ENCODE data around the gene KCP.

The KCP gene

GRCh38 chr7:128938544-128939074 lies 28.1 kb upstream of the KCP start:
- DNase-seq = no peak

- no peak for DNase-seq
Measured at GRCh38 chr7:128937647-128938543, 27.4 kb upstream of the KCP start, which contains the start of gene IRF5. TSS of gene IRF5 (plus strand) at chr7:128937927. CDS start at chr7:128942082, 4,155 bp downstream.

DNA sequence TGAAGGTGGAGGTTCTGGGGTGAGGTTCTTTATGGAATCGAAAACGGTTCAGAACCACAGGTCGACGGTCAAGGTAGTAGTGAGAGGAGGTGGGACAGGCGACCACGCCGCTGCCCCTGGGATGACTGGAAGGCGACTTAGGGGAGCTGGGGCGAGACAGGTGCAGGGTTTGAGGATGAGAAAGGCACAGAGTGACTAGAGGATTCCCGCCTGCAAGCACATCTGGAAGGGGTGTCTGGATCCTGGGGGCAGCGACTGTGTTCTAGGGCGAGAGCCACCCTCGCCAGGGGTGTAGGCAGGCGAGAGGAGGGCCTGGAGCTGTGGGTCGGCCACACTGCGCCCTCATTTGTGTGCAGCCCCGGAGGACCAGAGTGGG lies 26.8 kb upstream of the KCP start:
- DNase-seq = no peak

GRCh38 chr7:128936798-128937197 lies 26.3 kb upstream of the KCP start:
- DNase-seq = no peak

GRCh38 chr7:128935342-128935730 lies 24.8 kb upstream of the KCP start:
- DNase-seq = no peak

DNA sequence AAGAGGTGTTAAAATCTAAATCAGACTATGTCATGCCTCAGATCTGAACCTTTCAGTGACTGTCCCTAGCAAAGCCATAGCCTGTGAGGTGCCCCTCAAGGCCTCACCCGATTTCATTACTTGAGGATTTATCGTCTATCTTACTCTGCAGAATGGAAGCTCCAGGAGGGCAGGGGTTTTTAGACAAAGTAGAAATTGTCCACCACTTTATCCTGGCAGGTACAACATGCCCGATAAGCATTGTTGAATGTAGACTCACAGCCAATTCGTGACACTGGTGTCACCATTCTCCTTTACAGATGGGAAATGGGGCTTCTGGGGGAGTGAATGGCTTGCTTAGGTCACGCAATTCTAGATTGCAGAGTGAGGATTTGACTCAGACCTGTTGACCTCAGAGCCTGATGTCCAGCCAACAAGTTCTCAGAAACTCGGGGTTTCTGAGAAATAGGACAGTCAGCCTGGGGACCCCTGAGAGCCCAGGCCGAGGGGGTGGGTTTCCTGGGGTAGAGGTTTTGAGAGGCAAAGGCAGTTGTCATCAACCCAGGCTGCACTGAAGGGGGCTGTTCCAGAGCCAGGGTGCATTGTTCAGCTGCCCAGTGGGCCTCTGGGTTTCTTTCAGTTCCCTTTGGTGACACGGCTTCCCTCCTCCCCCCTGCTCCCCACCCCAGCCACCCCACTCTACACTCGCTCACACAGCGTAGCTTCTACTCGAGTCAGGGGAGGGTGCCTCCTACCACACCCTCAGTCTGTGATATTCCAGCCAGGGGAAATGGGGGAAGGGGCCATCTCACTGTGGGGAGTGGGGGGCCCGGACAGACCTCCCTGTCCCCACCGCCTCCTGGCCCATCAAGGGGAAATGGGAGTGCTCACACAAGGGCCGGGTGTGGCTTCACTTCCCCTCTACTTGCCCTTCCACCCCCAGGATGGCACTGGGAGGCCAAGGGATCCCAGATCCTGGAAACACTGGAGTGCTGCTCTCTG lies 24.1 kb upstream of the KCP start:
- no peak for DNase-seq

DNA sequence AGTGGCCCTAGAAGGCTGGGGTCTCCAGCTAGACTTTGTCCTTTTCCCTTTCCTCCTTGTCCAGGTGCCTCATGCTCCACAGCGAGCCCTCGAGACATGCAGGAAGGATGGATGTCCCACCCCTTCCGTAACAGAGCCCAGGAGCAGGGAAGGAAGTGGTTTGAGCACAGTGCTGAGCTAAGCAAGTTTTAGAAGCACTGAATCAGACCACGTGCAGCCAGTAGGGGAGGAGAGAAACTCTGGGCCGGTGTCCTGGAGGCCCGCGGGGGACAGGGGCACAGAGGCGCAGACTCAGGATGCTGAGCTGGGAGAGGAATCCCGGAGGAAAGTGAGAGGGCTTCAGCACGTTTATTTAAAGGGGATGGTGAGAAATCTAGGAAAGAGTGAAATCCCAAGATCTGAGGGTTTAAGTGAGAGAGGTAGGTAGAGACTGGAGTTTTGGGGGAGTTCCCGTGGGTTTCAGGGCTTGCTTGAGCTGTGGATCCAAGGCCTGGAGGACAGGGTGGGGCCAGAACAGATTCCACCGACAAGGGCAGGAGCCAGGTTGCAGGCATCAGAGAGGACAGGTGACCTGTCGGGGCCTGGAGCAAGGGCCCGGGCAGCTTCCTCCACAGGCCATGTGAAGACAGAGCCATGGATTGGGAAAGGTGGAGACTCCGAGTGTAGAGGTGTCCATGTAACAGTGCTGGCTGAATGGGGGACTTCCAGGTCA lies 22.8 kb upstream of the KCP start:
- DNase-seq = no peak

- no peak for DNase-seq
Measured at GRCh38 chr7:128932862-128933179, 22.3 kb upstream of the KCP start.

GRCh38 chr7:128931965-128932861 lies 21.7 kb upstream of the KCP start:
- DNase-seq = no peak

- DNase-seq = no peak
Measured at GRCh38 chr7:128931190-128931798, 20.8 kb upstream of the KCP start.

DNA sequence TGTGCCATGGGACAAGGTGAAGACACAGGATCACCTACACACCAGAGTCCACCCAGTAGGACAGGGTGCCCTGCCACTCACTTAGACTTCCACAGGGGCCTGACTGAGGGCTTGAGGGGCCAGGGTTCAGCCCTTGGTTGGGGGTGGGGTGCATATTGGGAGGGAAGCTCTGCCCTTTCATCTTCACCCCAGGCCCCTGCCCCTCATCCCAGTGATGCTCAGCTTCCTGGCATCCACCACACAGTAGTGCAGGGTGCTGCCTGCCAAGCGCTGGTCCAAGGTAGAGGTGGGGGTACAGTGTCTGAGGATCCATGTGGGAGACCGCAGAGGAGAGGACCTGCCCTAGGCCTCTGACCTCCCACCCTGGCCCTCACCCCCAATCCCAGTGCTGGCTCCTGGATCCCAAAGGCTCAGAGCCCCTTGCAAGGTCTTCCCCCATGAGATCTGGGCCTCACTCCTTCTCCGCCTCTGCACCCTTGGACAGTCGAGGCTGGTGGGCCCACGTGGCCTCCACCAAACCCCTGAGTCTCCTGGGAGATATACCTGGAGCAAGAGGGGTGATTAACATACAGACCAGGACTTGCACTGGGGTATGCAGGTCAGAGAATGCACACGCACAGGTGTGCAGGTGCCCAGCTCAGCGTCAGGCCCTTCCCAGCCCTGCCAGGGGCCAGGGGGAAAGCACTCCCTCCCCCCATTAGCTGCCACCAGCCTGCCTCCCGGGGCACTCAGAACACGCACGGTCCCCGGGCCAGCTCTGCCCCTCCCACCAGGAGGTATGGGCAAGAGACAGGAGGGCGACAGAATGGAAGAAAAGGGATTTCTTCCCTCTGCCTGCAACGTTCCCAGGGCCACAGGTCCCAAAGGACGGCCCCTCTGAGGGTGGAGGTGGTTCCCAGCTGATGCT lies 18.6 kb upstream of the KCP start:
- DNase-seq = no peak

DNA sequence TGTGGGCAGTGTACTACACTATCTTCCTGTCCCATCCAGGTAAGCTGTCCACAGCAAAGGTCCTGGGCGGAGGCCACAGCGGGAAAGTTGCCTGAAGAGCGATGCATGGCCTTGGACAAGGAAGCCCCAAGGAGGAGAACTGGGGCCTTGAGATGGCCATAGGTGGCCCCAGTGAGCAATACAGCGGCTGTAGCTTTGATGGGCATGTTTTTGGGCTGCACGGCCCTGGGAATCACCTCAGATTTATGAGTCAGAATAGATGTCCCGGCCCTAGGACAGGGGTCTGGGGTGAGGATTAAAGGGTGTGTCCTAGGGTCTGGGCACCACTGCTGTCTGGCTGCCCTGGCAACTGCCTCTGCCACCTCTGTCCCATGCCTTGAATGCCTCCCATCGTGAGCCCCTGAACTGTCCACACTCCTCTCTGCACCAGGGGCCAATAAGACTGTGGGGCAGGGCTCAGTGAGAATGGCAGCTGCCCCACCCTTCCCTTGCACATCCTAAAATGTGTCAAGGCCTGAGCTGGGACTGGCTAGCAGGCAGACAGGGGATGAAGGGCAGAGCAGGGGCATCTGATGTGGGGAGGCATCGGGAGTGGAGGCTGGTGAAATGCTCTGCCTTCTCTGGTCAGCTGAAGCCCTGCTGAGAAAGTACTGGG lies 17.8 kb upstream of the KCP start:
- DNase-seq = no peak

DNA sequence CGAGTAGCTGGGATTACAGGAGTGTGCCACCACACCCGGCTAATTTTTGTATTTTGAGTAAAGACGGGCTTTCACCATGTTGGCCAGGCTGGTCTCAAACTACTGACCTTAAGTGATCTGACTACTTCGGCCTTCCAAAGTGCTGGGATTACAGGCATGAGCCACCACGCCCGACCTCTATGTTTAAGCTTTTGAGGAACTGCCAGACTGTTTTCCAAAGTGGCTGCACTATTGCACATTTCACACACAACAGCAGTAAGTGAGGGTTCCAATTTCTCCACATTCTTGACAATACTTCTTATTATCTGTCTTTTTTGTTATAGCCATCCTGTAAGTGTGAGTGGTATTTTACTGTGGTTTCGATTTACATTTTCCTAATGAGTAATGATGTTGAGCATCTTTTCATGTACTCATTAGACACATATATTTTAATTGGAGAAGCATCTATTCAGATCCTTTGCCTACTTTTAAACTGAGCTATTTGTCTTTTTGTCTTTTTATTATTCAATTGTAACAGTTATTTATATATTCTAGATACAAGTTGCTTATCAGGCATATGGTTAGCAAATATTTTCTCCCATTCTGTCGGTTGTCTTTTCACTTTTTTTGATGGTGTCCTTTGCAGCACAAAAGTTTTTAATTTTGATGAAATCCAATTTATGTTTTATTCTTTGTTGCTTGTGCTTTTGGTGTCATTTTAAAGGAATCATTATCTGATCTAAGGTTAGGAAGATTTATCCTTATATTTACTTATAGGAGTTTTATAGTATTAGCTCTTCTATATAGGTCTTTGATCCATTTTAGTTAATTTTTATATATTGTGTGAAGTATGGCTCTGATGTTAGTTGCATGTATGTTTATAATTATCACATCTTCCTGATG lies 14.4 kb upstream of the KCP start:
- no peak for DNase-seq

DNA sequence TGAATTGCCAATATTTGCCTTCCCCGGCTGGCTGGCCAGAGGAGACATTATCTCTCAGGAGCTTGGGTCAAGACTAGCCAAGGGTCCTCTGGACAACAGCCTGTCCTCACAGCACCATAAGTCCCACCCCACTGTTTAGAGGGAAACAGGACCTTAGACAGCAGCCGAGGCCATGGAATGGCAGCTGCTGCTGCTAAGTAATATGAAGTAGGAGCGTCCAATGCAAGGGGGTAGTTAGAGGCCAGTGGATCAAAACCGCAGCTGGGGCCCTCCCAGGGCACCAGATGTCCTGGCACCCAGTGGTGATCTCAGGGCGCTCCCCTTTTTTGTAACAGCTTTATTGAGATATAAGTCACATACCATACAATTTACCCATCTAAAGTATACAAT lies 12.9 kb upstream of the KCP start:
- no peak for DNase-seq

DNA sequence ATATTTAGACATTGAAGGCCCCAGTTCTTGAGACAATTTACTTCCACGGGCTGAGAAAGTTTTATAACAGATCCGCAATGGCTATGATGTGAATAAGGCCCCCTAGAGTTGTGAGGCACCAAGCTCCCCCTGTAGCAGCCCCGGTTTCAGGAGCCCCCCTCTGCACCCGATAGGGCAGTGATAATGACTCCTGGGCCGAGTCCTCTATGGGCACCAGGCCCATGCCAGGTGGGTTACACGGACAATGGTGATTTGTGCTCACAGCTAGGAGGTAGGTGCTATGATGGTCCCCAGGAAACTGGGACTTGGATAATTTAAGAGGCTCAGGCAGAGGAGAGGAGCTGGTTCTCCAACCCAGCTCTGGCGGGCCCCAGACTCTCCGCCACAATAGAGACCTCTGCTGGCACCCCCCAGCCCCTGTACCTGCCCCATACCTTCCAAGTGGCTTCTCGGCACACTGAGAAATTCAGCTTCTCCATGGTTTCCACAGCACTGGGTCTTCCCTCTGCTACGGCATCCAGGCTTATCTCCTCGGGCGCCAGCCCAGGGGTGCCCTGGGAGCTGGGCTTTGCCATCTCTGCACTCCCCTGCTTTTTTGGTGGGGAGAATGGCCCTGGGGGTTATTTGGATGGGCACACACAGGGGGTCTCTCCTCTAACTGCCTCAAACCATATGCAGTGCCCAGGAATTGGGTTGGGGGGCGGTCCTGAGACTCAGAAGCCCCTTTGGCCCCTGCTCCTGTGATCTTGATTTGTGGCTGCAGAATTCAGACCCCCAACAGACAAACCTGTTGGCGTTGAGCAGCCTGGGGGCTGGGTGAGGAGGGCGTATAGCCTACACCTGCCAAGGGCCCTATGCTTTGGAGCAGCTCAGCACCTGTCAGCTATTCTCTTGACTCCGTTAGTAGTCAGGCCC lies 12.2 kb upstream of the KCP start:
- no peak for DNase-seq

GRCh38 chr7:128921866-128922440 lies 11.4 kb upstream of the KCP start:
- DNase-seq = no peak

DNA sequence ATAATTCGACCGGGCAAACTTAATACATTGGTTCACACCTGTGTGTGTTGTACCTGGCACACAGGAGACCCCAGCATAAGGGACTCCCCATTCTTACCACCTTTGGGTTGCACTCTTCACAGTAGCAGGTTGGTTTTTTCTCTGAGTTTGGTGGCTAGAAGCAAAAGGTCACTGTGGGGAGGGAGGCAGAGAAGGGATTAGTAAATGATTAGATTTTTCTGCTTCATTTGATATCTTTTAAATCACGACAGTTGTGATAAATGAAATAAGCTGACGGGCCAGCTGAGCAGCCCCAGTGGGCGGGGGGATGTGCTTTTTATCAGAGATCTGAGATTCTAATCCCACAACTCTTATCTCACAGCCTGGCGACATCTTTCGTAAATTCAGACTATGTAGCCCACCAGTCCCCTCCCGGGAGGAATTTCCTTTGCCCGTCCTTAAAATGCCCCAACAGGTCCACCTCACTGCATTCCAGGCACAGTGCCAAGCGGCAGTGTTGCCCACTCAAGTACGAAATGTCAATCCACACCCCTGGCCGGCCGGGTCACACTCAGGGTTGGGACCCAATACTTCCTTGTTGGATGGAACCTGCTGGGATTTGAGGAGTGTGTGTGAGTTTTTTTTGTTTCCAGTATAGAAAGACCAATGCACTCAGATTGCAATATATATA lies 10.5 kb upstream of the KCP start:
- no peak for DNase-seq
